ENCODE results near the gene TMEM135. TPM values are rescaled to one million over a fixed set of nuclear protein-coding genes. Genes with fewer than 3 reads are reported as not detected.

TMEM135 gene
- total RNA-seq, 1 donor from 2014 or later, result 16.4 TPM

DNA sequence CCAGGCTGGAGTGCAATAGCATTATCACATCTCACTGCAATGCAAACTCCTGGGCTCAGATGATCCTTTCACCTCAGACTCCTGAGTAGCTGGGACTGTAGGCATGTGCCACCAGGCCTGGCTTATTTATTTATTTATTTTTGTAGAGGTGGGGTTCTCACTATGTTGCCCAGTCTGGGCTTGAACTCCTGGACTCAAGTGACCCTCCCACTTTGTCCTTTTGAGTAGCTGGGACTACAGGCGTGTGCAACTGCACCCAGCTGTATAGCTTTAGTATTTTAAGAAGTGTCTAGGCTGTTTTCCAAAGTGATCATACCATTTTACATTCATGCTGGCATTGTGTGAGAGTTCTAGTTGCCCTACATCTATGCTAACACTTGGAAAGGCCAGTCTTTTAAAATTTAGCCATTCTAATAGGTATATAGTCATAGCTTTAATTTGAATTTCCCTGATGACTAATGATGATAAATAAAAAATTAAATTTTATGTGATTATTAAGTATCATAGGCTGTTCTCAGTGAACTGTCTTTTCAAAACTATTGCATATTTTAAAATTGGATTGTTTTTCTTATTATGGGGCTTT lies 96.9 kb downstream of the TMEM135 start:
- no peak for DNase-seq
- Histone ChIP-seq H3K27me3 (ENCODE audit: low read depth) (no peaks in the 10 kb centered on the region), H3K9me3 (replicated peaks) (peaks cover 14% of the 10 kb centered on the region), H3K4me1 (peaks cover 18% of the 10 kb centered on the region), H3K4me3 (no peak overlapping the region), H3K27ac (replicated peaks) (no peak overlapping the region), H3K36me3 (no peaks in the 10 kb centered on the region)
- TF ChIP-seq, protein P1, sequence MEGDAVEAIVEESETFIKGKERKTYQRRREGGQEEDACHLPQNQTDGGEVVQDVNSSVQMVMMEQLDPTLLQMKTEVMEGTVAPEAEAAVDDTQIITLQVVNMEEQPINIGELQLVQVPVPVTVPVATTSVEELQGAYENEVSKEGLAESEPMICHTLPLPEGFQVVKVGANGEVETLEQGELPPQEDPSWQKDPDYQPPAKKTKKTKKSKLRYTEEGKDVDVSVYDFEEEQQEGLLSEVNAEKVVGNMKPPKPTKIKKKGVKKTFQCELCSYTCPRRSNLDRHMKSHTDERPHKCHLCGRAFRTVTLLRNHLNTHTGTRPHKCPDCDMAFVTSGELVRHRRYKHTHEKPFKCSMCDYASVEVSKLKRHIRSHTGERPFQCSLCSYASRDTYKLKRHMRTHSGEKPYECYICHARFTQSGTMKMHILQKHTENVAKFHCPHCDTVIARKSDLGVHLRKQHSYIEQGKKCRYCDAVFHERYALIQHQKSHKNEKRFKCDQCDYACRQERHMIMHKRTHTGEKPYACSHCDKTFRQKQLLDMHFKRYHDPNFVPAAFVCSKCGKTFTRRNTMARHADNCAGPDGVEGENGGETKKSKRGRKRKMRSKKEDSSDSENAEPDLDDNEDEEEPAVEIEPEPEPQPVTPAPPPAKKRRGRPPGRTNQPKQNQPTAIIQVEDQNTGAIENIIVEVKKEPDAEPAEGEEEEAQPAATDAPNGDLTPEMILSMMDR (IDR thresholded peaks at IDR 0.05; ENCODE audit: borderline replicate concordance), result no peak
- intact Hi-C loops (cut with micrococcal nuclease), result no loop called here

DNA sequence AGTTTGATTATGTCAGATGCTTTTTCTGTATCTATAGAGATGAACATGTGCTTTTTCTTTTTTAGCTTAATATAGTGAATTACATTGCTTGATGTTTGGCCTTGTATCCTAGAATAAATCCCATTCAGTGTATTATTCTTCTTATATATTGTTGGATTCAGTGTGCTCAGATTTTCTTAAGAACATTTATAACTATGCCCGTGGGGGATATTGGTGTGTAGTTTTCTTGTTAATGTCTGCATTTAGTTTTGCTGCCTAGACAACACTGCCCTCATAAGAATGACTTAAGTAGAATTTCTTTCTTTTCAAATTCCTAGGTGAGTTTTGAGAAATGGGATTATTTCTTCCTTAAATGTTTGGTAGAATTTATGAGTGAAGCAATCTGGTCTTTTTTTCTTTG lies 98.5 kb downstream of the TMEM135 start:
- DNase-seq, result no peak
- TF ChIP-seq, protein P1 (IDR thresholded peaks at IDR 0.05; ENCODE audit: borderline replicate concordance), result no peak
- H3K4me1 ChIP-seq, result peaks cover 18% of the 10 kb centered on the region
- H3K9me3 ChIP-seq (replicated peaks), result peaks cover 22% of the 10 kb centered on the region
- H3K27ac ChIP-seq (replicated peaks), result no peak overlapping the region
- intact Hi-C loops (cut with micrococcal nuclease), result no loop called here
- no peak overlapping the region for H3K4me3 ChIP-seq
- H3K27me3 ChIP-seq (ENCODE audit: low read depth), result no peaks in the 10 kb centered on the region
- H3K36me3 ChIP-seq, result no peaks in the 10 kb centered on the region

DNA sequence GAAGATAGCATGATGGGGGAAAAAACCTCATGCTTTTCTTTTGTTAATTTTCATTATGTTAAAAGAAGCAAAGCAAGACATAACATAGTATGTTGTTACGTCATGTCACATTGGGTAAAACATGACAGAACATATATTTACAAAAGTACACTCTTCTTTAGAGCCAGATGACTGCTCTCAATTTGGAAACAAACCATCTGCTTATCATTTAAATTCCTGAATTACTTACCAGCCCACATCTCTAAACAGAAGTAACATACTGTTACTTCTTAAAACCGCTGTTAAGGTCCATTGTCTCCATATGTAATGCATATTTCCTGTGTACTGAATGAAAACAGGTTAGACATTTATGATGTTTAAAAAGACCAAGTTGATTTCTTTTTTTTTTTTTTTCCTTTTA lies 100.0 kb downstream of the TMEM135 start:
- DNase-seq, result no peak
- Histone ChIP-seq H3K4me3 (no peak overlapping the region), H3K4me1 (peaks cover 18% of the 10 kb centered on the region), H3K27ac (replicated peaks) (no peak overlapping the region), H3K9me3 (replicated peaks) (peaks cover 22% of the 10 kb centered on the region), H3K27me3 (ENCODE audit: low read depth) (no peaks in the 10 kb centered on the region), H3K36me3 (no peaks in the 10 kb centered on the region)
- intact Hi-C loops (cut with micrococcal nuclease), result no loop called here
- TF ChIP-seq, protein P1 (IDR thresholded peaks at IDR 0.05; ENCODE audit: borderline replicate concordance), result no peak

DNA sequence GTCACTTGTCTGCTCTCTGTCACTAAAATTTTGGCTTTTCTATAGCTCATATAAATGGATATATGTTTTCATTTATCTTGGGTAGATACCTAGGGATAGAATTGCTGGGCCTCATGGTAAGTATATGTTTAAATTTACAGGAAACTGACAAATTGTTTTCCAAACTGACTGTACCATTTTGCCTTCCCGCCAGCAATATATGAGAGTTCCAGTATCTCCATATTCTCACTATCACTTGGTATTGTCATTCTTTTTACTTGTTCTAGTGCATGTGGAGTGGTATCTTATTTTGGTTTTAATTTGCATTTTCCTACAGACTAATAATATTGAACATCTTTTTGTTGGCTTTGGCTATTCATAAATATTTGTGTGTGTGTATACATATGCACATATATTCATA lies 101.7 kb downstream of the TMEM135 start:
- Histone ChIP-seq H3K27ac (replicated peaks) (no peak overlapping the region), H3K36me3 (no peaks in the 10 kb centered on the region), H3K4me1 (peaks cover 18% of the 10 kb centered on the region), H3K4me3 (no peak overlapping the region), H3K27me3 (ENCODE audit: low read depth) (no peaks in the 10 kb centered on the region), H3K9me3 (replicated peaks) (peaks cover 22% of the 10 kb centered on the region)
- intact Hi-C loops (cut with micrococcal nuclease), result no loop called here
- no peak for DNase-seq
- TF ChIP-seq, protein P1 (IDR thresholded peaks at IDR 0.05; ENCODE audit: borderline replicate concordance), result no peak

DNA sequence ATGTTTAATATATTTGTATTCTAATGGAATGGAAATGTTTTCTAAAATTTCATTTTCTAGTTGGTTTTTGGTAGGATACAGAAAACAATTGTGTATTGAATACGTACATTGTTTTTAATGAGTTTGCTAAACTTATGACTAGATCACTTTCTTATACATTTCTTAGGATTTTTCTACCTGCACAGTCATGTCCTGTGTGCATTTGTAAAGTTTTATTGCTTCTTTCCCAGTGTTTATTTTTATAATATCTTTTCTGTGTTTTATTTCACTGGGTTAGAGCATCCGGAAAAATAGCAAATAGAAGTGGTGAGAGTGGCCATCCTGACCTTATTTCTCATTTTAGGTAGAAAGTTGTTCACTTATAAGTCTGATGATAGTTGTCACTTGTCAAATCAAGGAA lies 103.6 kb downstream of the TMEM135 start:
- H3K4me3 ChIP-seq, result no peak overlapping the region
- H3K27ac ChIP-seq (replicated peaks), result no peak overlapping the region
- no peaks in the 10 kb centered on the region for H3K36me3 ChIP-seq
- intact Hi-C loops (cut with micrococcal nuclease), result no loop called here
- H3K4me1 ChIP-seq, result peaks cover 16% of the 10 kb centered on the region
- no peaks in the 10 kb centered on the region for H3K27me3 ChIP-seq (ENCODE audit: low read depth)
- no peak for DNase-seq
- TF ChIP-seq, protein P1 (IDR thresholded peaks at IDR 0.05; ENCODE audit: borderline replicate concordance), result no peak
- peaks cover 22% of the 10 kb centered on the region for H3K9me3 ChIP-seq (replicated peaks)
